SK-N-SH treated with all-trans-retinoic acid at 6 μM for 48 hours (cell line): ENCODE results near the gene HPS1.

ENCODE experiments used
- ATAC-seq: fragments of 200-7000 bp; cut with Tn5 transposase; 3 replicates; pipeline ENCODE4 v1.9.1; 2020; ENCODE audit warnings: mild to moderate bottlenecking, moderate library complexity
- ARNTL ChIP-seq: fragments of 450-650 bp; formaldehyde crosslinking; IDR thresholded peaks from 2 replicates; pipeline ENCODE4 v1.5.0; 2020; ENCODE audit warnings: low read depth, mild to moderate bottlenecking, moderate library complexity, borderline replicate concordance
- BACH2 ChIP-seq: fragments of 250-450 bp; sonication (Bioruptor Pico); IDR thresholded peaks from 2 replicates; pipeline ENCODE4 v1.9.0; 2021; ENCODE audit warnings: mild to moderate bottlenecking, borderline replicate concordance
- CSDC2 ChIP-seq: fragments of 250-450 bp; sonication (Bioruptor Pico); IDR thresholded peaks from 2 replicates; pipeline ENCODE4 v1.5.0; 2020; ENCODE audit warnings: mild to moderate bottlenecking, moderate library complexity
- ESRRG ChIP-seq: fragments of 250-450 bp; sonication (Bioruptor Pico); IDR thresholded peaks from 2 replicates; pipeline ENCODE4 v1.6.1; 2021; ENCODE audit warnings: mild to moderate bottlenecking
- GLIS3 ChIP-seq: fragments of 250-450 bp; sonication (Bioruptor Pico); IDR thresholded peaks from 2 replicates; pipeline ENCODE4 v1.5.0; 2020; ENCODE audit warnings: mild to moderate bottlenecking, moderate library complexity
- ISL1 ChIP-seq: fragments of 250-450 bp; sonication (Bioruptor Pico); IDR thresholded peaks from 2 replicates; pipeline ENCODE4 v2.1.2; 2022; ENCODE audit warnings: mild to moderate bottlenecking, moderate library complexity
- OSR1 ChIP-seq: fragments of 250-450 bp; sonication (Bioruptor Pico); IDR thresholded peaks from 2 replicates; pipeline ENCODE4 v1.8.0; 2022; ENCODE audit warnings: moderate library complexity, mild to moderate bottlenecking, inconsistent platforms
- RARB ChIP-seq: fragments of 250-450 bp; sonication (Bioruptor Pico); IDR thresholded peaks from 2 replicates; pipeline ENCODE4 v1.8.0; 2021; ENCODE audit warnings: mild to moderate bottlenecking, moderate library complexity
- SNAI2 ChIP-seq: fragments of 250-450 bp; sonication (Bioruptor Pico); IDR thresholded peaks from 2 replicates; pipeline ENCODE4 v1.5.0; 2020; ENCODE audit warnings: mild to moderate bottlenecking, moderate library complexity
- TCF4 ChIP-seq: fragments of 250-450 bp; sonication (Bioruptor Pico); IDR thresholded peaks from 2 replicates; pipeline ENCODE4 v1.8.0; 2021; ENCODE audit warnings: mild to moderate bottlenecking, moderate library complexity, borderline replicate concordance
- TOX ChIP-seq: fragments of 250-450 bp; sonication (Bioruptor Pico); IDR thresholded peaks from 2 replicates; pipeline ENCODE4 v1.8.0; 2021; ENCODE audit warnings: mild to moderate bottlenecking, moderate library complexity, borderline replicate concordance
- TSHZ2 ChIP-seq: fragments of 250-450 bp; sonication (Bioruptor Pico); IDR thresholded peaks from 2 replicates; pipeline ENCODE4 v1.5.0; 2020; ENCODE audit warnings: mild to moderate bottlenecking, moderate library complexity
- ZC3H10 ChIP-seq: fragments of 250-450 bp; sonication (Bioruptor Pico); IDR thresholded peaks from 2 replicates; pipeline ENCODE4 v1.5.1; 2021; ENCODE audit warnings: mild to moderate bottlenecking, moderate library complexity
- ZFP3 ChIP-seq: fragments of 250-450 bp; sonication (Bioruptor Pico); IDR thresholded peaks from 2 replicates; pipeline ENCODE4 v1.5.0; 2020; ENCODE audit warnings: mild to moderate bottlenecking, moderate library complexity
- ZNF565 ChIP-seq: fragments of 450-650 bp; formaldehyde crosslinking; conservative IDR thresholded peaks from 2 replicates; pipeline ENCODE4 v1.5.0; 2020; ENCODE audit warnings: low read depth, mild to moderate bottlenecking, moderate library complexity
- ZNF70 ChIP-seq: fragments of 450-650 bp; formaldehyde crosslinking; IDR thresholded peaks from 2 replicates; pipeline ENCODE4 v1.5.0; 2020; ENCODE audit warnings: mild to moderate bottlenecking, moderate library complexity
- ZNF8 ChIP-seq: fragments of 450-650 bp; formaldehyde crosslinking; IDR thresholded peaks from 2 replicates; pipeline ENCODE4 v1.5.0; 2020; ENCODE audit warnings: mild to moderate bottlenecking, moderate library complexity
- TF ChIP-seq, protein P1 (sequence below): fragments of 250-450 bp; sonication (Bioruptor Pico); IDR thresholded peaks from 2 replicates; pipeline ENCODE4 v1.8.0; 2020; ENCODE audit warnings: mild to moderate bottlenecking, moderate library complexity, borderline replicate concordance
- TF ChIP-seq, protein P2 (sequence below): fragments of 250-450 bp; sonication (Bioruptor Pico); IDR thresholded peaks from 2 replicates; pipeline ENCODE4 v1.5.1; 2021; ENCODE audit warnings: mild to moderate bottlenecking, moderate library complexity

HPS1 gene

DNA sequence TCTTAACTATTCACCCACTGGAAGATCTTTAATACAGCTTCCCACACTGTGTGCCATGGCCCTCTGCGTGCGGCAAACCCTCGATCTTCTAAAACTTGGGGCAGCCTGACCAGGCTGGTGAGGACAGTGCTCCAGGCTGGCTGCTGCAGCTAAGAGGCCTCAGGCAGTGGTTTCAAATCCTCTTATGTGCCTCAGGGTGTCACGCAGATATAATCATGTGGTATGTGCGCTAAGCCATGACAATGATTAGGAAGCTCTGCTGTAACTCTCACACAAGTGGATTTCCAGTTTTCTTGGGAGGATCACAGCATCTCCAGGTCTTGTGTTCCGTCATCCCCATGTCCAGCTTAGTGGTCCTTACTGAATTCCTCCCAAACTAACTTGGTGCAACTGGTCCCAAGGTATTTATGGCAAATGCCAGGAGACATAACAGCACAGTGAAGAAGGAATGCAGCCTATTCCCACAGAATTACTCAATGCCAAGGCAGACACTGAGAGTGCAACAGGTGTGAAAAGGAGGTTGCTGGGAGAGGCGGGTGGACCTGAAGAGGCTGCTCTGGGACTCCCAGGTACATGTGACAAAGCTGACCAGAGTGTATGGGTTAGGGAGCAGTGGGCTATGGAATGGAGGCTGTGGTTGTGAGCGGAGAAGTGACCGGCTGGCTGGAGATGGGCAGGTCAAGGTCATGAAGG lies 2.3 kb downstream of the HPS1 start:
- no peak for TF ChIP-seq ZNF8
- no peak for ATAC-seq

DNA sequence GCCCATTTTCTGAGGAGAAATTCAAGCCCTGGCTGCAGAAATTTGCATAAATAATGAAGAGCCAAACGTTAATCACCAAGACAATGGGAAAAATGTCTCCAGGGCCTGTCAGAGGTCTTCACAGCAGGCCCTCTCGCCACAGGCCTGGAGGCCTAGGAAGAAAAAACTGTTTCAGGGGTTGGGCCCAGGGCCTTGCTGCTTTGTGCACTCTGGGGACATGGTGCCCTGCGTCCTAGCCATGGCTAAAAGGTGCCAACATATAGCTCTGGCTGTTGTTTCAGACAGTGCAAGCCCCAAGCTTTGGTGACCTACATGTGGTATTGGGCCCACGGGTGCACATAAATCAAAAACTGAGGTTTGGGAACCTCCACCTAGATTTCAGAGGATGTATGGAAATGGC lies 8.0 kb downstream of the HPS1 start:
- ATAC-seq = no peak
- no peak for TF ChIP-seq SNAI2 (CRISPR knock-in tag)
- TF ChIP-seq OSR1 (CRISPR knock-in tag) = no peak
- no peak for TF ChIP-seq BACH2 (CRISPR knock-in tag)
- TF ChIP-seq, protein P1, sequence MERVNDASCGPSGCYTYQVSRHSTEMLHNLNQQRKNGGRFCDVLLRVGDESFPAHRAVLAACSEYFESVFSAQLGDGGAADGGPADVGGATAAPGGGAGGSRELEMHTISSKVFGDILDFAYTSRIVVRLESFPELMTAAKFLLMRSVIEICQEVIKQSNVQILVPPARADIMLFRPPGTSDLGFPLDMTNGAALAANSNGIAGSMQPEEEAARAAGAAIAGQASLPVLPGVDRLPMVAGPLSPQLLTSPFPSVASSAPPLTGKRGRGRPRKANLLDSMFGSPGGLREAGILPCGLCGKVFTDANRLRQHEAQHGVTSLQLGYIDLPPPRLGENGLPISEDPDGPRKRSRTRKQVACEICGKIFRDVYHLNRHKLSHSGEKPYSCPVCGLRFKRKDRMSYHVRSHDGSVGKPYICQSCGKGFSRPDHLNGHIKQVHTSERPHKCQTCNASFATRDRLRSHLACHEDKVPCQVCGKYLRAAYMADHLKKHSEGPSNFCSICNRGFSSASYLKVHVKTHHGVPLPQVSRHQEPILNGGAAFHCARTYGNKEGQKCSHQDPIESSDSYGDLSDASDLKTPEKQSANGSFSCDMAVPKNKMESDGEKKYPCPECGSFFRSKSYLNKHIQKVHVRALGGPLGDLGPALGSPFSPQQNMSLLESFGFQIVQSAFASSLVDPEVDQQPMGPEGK (CRISPR knock-in tag) = no peak
- no peak for TF ChIP-seq CSDC2 (CRISPR knock-in tag)
- TF ChIP-seq ISL1 (CRISPR knock-in tag) = no peak

GRCh38 chr10:98436704-98437103 lies 10.0 kb downstream of the HPS1 start:
- TF ChIP-seq OSR1 (CRISPR knock-in tag) (no peak), SNAI2 (CRISPR knock-in tag) (no peak), ZFP3 (CRISPR knock-in tag) (no peak), TSHZ2 (CRISPR knock-in tag) (no peak), RARB (CRISPR knock-in tag) (no peak), ZC3H10 (no peak)
- ATAC-seq = no peak

- TF ChIP-seq, protein P2, sequence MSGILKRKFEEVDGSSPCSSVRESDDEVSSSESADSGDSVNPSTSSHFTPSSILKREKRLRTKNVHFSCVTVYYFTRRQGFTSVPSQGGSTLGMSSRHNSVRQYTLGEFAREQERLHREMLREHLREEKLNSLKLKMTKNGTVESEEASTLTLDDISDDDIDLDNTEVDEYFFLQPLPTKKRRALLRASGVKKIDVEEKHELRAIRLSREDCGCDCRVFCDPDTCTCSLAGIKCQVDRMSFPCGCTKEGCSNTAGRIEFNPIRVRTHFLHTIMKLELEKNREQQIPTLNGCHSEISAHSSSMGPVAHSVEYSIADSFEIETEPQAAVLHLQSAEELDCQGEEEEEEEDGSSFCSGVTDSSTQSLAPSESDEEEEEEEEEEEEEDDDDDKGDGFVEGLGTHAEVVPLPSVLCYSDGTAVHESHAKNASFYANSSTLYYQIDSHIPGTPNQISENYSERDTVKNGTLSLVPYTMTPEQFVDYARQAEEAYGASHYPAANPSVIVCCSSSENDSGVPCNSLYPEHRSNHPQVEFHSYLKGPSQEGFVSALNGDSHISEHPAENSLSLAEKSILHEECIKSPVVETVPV (CRISPR knock-in tag) = no peak
- TF ChIP-seq OSR1 (CRISPR knock-in tag) (no peak), GLIS3 (CRISPR knock-in tag) (no peak), CSDC2 (CRISPR knock-in tag) (no peak), ESRRG (no peak), TSHZ2 (CRISPR knock-in tag) (no peak), ARNTL (CRISPR knock-in tag) (no peak), ZNF70 (CRISPR knock-in tag) (no peak), TOX (no peak), TCF4 (CRISPR knock-in tag) (no peak), ZC3H10 (no peak), RARB (CRISPR knock-in tag) (no peak), BACH2 (CRISPR knock-in tag) (no peak), ZFP3 (CRISPR knock-in tag) (no peak), ZNF8 (no peak), ZNF565 (no peak)
- TF ChIP-seq, protein P1 (CRISPR knock-in tag) = no peak
- ATAC-seq = no peak
Observed at GRCh38 chr10:98435178-98435577, 11.6 kb downstream of the HPS1 start.
